Vagina (tissue), 2 donors: ENCODE results near the gene PBRM1. TPM values are rescaled to one million over a fixed set of nuclear protein-coding genes. Genes with fewer than 3 reads are reported as not detected.
A peak's percentile ranks its signal among the peaks of the same experiment; 100 is the strongest.
"Not testable (repeated sequence)": the region's sequence is repeated elsewhere in the genome, so short reads cannot be mapped to it uniquely, and the experiment has no call there.

Experiments
- DNase-seq, 2 donors: peaks; one replicate each; pipeline ENCODE4 v3.0.0-alpha.2; 2017; ENCODE audit errors: extremely low spot score in 2 of 2
- H3K27ac ChIP-seq: fragments of 200-600 bp; sonication (generic); one replicate; pipeline ENCODE4 v1.5.1; 2019
- H3K27me3 ChIP-seq: fragments of 200-600 bp; sonication (generic); one replicate; pipeline ENCODE4 v1.5.1; 2019
- H3K36me3 ChIP-seq, 2 donors: fragments of 200-600 bp; sonication (generic); one replicate each; pipeline ENCODE4 v1.5.1; 2017 to 2019
- H3K4me1 ChIP-seq: fragments of 200-600 bp; sonication (generic); one replicate; pipeline ENCODE4 v1.5.1; 2019
- H3K4me3 ChIP-seq, 2 donors: fragments of 200-600 bp; sonication (generic); 1 replicate in 1 of 2; 2 replicates in 1 of 2; pipeline ENCODE4 v1.5.1; 2016 to 2019
- H3K9me3 ChIP-seq: fragments of 200-600 bp; sonication (generic); one replicate; pipeline ENCODE4 v1.5.1; 2019
- POLR2A ChIP-seq, 2 donors: fragments of 450-650 bp; IDR thresholded peaks; one replicate each; pipeline ENCODE4 v1.6.1; 2017; ENCODE audit warnings: antibody characterized with exemption in 2 of 2, mild to moderate bottlenecking in 2 of 2, moderate library complexity in 2 of 2
- POLR2AphosphoS5 ChIP-seq, 2 donors: sonication (generic); formaldehyde crosslinking; IDR thresholded peaks; one replicate each; pipeline ENCODE4 v1.9.0; 2017; ENCODE audit warnings: antibody characterized with exemption in 2 of 2, mild to moderate bottlenecking in 2 of 2, low read depth in 1 of 2; ENCODE audit not compliant: insufficient read depth in 1 of 2
- intact Hi-C: fragments of 100-400 bp; cut with DNase I; formaldehyde crosslinking; loops from one replicate; pipeline ENCODE4 v1.15.1; 2023
- total RNA-seq: library from RNA; depleted of rRNA; stranded (reverse); fragments of >200 nt; gene quantifications from one replicate; pipeline ENCODE4 v1.2.3, GENCODE V29; 2016
- TF ChIP-seq, protein P1 (sequence below), 3 experiments: fragments of 450-650 bp in 2 of 3; fragments of 200-600 bp in 1 of 3; sonication (generic) in 1 of 3; IDR thresholded peaks; one replicate each; pipeline ENCODE4 v1.5.1; 2017 to 2019; ENCODE audit warnings: antibody characterized with exemption in 3 of 3, mild to moderate bottlenecking in 2 of 3, moderate library complexity in 2 of 3

The PBRM1 gene
- total RNA-seq, 1 donor from 2014 or later = 64.6 TPM

DNA sequence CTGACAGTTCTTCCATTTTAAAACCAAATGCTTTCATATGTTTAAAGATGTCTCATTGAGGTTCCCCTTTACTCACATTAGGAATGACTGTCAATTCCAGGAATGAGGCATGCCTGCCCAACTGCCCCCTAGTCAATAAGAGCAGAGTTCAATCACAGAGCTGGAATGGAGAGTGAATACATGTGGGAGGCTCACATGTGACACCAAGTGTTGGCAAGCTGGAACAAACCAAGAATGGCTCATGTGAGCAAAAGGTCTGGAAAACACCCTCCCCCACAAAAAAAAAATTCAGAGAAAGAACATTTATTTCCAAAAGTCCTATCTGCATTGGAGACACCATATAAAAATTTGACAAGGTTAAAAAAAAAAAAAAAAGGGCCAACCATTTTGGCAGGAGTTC lies 3.7 kb downstream of the PBRM1 start:
- Histone ChIP-seq H3K36me3 (peaks cover 0 to 25% of the 10 kb centered on the region in 2 donors), H3K9me3 (no peaks in the 10 kb centered on the region), H3K27me3 (no peaks in the 10 kb centered on the region), H3K4me1 (peaks cover 53% of the 10 kb centered on the region), H3K4me3 (no peak overlapping the region), H3K27ac (peak overlapping the region; percentile 30)
- intact Hi-C loops = no loop called here
- DNase-seq = no peak
- TF ChIP-seq POLR2AphosphoS5 (IDR thresholded peaks at IDR 0.05; ENCODE audit: insufficient read depth in 1 of 2, low read depth in 1 of 2) = peak in 1 of 2 donors; percentile 33
- TF ChIP-seq POLR2A (IDR thresholded peaks at IDR 0.05) = no peak

DNA sequence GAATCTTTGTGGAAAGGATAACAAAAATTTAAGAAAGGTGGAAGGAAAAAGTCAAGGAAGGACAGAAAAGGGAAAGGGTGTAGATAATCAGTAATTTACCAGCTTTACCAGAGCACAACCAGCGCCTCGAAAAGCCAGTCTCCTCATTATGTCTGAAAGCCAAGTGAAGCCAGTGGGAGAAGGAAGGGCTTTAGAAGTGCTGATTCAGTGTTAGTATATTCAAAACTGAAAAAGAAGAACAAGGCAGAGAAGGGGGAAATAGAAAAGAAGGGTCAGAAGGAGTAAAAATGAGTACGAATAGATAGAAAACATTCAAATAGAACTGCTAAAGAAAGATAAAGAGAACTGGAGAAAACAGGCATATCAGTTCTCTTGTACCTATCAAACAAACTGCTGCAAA lies 4.1 kb downstream of the PBRM1 start:
- no peaks in the 10 kb centered on the region for H3K27me3 ChIP-seq

DNA sequence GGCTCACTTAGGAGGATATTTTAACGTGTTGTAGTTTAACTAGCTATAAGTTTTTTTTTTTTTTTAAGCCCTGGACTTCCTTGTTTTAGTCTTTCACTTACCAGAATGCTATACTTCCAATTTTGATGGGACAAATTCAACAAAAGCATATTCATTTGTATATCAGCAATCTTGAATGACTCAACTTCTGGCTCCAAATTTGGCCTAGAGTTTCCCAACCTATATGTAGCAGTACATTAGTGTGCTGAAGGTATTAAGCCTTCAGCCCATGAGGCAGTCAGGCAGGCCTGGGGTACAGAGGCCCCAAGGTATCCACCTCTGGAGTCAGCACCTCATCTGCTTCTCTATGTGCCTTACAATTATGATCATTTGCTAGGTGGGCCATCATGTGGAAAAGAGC lies 5.9 kb downstream of the PBRM1 start:
- TF ChIP-seq, protein P1, sequence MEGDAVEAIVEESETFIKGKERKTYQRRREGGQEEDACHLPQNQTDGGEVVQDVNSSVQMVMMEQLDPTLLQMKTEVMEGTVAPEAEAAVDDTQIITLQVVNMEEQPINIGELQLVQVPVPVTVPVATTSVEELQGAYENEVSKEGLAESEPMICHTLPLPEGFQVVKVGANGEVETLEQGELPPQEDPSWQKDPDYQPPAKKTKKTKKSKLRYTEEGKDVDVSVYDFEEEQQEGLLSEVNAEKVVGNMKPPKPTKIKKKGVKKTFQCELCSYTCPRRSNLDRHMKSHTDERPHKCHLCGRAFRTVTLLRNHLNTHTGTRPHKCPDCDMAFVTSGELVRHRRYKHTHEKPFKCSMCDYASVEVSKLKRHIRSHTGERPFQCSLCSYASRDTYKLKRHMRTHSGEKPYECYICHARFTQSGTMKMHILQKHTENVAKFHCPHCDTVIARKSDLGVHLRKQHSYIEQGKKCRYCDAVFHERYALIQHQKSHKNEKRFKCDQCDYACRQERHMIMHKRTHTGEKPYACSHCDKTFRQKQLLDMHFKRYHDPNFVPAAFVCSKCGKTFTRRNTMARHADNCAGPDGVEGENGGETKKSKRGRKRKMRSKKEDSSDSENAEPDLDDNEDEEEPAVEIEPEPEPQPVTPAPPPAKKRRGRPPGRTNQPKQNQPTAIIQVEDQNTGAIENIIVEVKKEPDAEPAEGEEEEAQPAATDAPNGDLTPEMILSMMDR (IDR thresholded peaks at IDR 0.05) = no peak
- TF ChIP-seq POLR2AphosphoS5 (IDR thresholded peaks at IDR 0.05; ENCODE audit: insufficient read depth in 1 of 2, low read depth in 1 of 2) (no peak), POLR2A (IDR thresholded peaks at IDR 0.05) (no peak)
- no peaks in the 10 kb centered on the region for H3K27me3 ChIP-seq
- peaks cover 0 to 43% of the 10 kb centered on the region in 2 donors for H3K36me3 ChIP-seq
- intact Hi-C loops = no loop called here
- H3K9me3 ChIP-seq = no peaks in the 10 kb centered on the region
- DNase-seq = no peak
- no peak overlapping the region for H3K4me3 ChIP-seq
- H3K4me1 ChIP-seq = peaks cover 40% of the 10 kb centered on the region
- peak overlapping the region; percentile 24 for H3K27ac ChIP-seq

More for the DNA sequence above, 4.1 kb downstream of the PBRM1 start:
- intact Hi-C loops = no loop called here
- no peak for DNase-seq
- no peak overlapping the region for H3K4me3 ChIP-seq
- H3K27ac ChIP-seq = peak overlapping the region; percentile 30
- TF ChIP-seq, protein P1 (IDR thresholded peaks at IDR 0.05) = no peak
- TF ChIP-seq POLR2A (IDR thresholded peaks at IDR 0.05) (no peak), POLR2AphosphoS5 (IDR thresholded peaks at IDR 0.05; ENCODE audit: insufficient read depth in 1 of 2, low read depth in 1 of 2) (no peak)
- peaks cover 49% of the 10 kb centered on the region for H3K4me1 ChIP-seq
- no peaks in the 10 kb centered on the region for H3K9me3 ChIP-seq
- peaks cover 0 to 30% of the 10 kb centered on the region in 2 donors for H3K36me3 ChIP-seq

DNA sequence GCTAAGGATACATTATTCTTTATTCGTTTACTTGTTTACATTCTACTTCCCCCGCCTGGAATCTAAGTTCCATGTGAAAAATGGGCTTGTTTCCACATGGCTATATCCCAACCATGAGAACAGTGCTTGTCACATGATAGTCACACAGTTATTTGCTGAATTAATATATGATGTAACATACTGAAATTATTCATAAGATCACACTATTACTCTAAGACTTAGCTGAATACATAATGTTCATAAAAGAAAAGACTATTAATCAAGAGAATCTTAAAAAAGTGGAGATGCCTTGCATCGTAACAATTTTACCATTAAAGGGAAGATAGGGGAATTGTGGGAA lies 6.5 kb downstream of the PBRM1 start:
- no peak overlapping the region for H3K4me3 ChIP-seq
- H3K4me1 ChIP-seq = peaks cover 35% of the 10 kb centered on the region

DNA sequence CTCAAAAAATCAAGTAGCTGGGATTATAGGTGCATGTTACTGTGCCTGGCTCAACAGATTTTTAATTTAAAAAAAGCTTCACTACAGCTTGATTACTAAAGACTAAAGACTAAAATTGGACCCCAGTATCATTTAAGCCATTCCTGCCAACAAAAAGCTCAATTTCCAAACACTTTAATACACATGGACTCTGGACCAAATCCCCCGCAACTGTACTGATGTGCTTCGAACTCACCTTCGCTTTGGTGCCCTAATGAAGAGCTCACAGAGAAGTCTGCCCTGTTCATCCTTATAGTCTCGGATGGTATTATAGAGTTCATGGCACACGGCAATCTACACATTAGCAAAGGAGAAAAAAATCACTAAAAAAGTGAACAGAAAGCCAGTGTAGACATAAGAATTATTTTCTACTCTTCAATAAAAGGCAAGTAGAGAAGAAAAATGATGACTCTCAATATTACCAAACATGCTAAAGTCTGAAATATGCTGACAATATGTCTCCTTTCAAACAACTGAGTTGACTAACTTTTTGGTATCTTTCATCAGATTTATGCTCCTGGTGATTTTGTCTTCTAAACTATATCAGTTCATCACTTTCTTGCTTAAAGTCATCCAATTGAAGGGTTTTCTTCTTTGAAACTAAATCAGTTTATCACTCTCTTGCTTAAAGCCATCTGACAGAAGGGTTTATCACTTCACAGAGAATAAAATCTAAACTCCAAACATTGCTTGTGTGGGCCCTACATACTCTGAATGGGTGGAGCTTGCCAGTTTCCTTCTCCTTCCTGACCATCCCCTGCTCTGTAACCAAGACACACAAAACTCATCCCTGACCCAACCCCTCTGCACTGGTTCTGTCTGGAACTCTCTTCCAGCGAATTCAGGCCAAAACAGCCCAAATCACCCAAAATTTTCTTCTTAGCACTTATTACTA lies 7.2 kb downstream of the PBRM1 start:
- peaks cover 0 to 47% of the 10 kb centered on the region in 2 donors for H3K36me3 ChIP-seq
- DNase-seq = no peak
- H3K27me3 ChIP-seq = no peaks in the 10 kb centered on the region
- H3K4me1 ChIP-seq = peaks cover 32% of the 10 kb centered on the region
- H3K4me3 ChIP-seq = no peak overlapping the region
- TF ChIP-seq, protein P1 (IDR thresholded peaks at IDR 0.05) = no peak
- TF ChIP-seq POLR2A (IDR thresholded peaks at IDR 0.05) (no peak), POLR2AphosphoS5 (IDR thresholded peaks at IDR 0.05; ENCODE audit: insufficient read depth in 1 of 2, low read depth in 1 of 2) (no peak)
- H3K27ac ChIP-seq = no peak overlapping the region
- intact Hi-C loops = no loop called here
- H3K9me3 ChIP-seq = no peaks in the 10 kb centered on the region

More for the DNA sequence above, 6.5 kb downstream of the PBRM1 start:
- no peak for TF ChIP-seq POLR2A (IDR thresholded peaks at IDR 0.05)
- TF ChIP-seq, protein P1 (IDR thresholded peaks at IDR 0.05) = no peak
- TF ChIP-seq POLR2AphosphoS5 (IDR thresholded peaks at IDR 0.05; ENCODE audit: insufficient read depth in 1 of 2, low read depth in 1 of 2) = no peak
- H3K27me3 ChIP-seq = no peaks in the 10 kb centered on the region
- DNase-seq = no peak
- H3K36me3 ChIP-seq = peaks cover 0 to 47% of the 10 kb centered on the region in 2 donors
- H3K9me3 ChIP-seq = no peaks in the 10 kb centered on the region
- H3K27ac ChIP-seq = no peak overlapping the region
- intact Hi-C loops = no loop called here

DNA sequence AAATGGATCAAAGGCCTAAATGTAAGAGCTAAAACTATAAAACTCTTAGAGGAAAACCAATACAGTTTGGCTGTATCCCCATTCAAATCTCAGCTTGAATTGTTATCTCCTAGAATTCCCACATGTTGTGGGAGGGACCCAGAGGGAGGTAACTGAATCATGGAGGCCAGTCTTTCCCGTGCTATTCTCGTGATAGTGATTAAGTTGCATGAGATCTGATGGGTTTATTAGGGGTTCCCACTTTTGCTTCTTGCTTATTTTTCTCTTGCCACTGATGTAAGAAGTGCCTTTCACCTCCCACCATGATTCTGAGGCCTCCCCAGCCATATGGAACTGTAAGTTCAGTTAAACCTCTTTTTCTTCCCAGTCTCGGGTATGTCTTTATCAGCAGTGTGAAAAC lies 9.5 kb downstream of the PBRM1 start:
- peaks cover 15% of the 10 kb centered on the region for H3K4me1 ChIP-seq
- H3K27ac ChIP-seq, H3K27me3 ChIP-seq, H3K9me3 ChIP-seq, intact Hi-C loops, DNase-seq, H3K4me3 ChIP-seq: not testable (repeated sequence)
- H3K36me3 ChIP-seq = peaks cover 0 to 60% of the 10 kb centered on the region in 2 donors
